Ovary (tissue), 9 donors: ENCODE data around the gene SALL1. TPM values are rescaled to one million over a fixed set of nuclear protein-coding genes. Genes with fewer than 3 reads are reported as not detected.

ENCODE experiments used
- DNase-seq, 5 donors: peaks; one replicate each; pipeline ENCODE4 v3.0.0-alpha.2; 2019 to 2020
- H3K27ac ChIP-seq, 2 donors: fragments of 200-600 bp; one replicate each; pipeline versions ENCODE4 v1.5.1 to v1.8.0; 2019 to 2022
- H3K27me3 ChIP-seq: fragments of 200-600 bp; one replicate; pipeline ENCODE4 v1.8.0; 2022
- H3K36me3 ChIP-seq: fragments of 200-600 bp; sonication (generic); one replicate; pipeline ENCODE4 v1.5.1; 2019
- H3K4me1 ChIP-seq: one replicate; pipeline ENCODE4 v1.8.1; 2013; ENCODE audit warnings: mild to moderate bottlenecking, moderate library complexity; ENCODE audit not compliant: insufficient read depth
- H3K4me3 ChIP-seq: fragments of 200-600 bp; sonication (generic); one replicate; pipeline ENCODE4 v1.5.1; 2017
- H3K9me3 ChIP-seq, 2 donors: fragments of 200-600 bp in 1 of 2; sonication (generic) in 1 of 2; one replicate each; pipeline versions ENCODE4 v1.5.1 to v1.8.1; 2013 to 2019; ENCODE audit warnings: mild to moderate bottlenecking in 1 of 2, moderate library complexity in 1 of 2
- CTCF ChIP-seq, 3 donors: fragments of 450-650 bp in 2 of 3; fragments of 200-600 bp in 1 of 3; IDR thresholded peaks; one replicate each; pipeline versions ENCODE4 v1.5.1 to v1.8.0; 2016 to 2022; ENCODE audit warnings: antibody characterized with exemption in 3 of 3, mild to moderate bottlenecking in 1 of 3
- EP300 ChIP-seq: sonication (generic); formaldehyde crosslinking; IDR thresholded peaks from one replicate; pipeline ENCODE4 v1.6.1; 2017; ENCODE audit warnings: antibody characterized with exemption
- POLR2A ChIP-seq: fragments of 450-650 bp; IDR thresholded peaks from one replicate; pipeline ENCODE4 v1.6.1; 2017; ENCODE audit warnings: antibody characterized with exemption, mild to moderate bottlenecking, moderate library complexity
- WGBS, 3 donors: extraction: QIAGEN DNeasy Blood & Tissue Kit in 1 of 3; methylation state at CpG; one replicate each; pipeline versions ENCODE4 v1.1.5 to v1.1.7; 2013 to 2017; 5-methylcytosine and 5-hydroxymethylcytosine counted together
- intact Hi-C, 4 donors: fragments of 100-400 bp; cut with DNase I; formaldehyde crosslinking; loops; one replicate each; pipeline versions ENCODE4 v1.11.0 to v1.15.1; 2022 to 2023
- polyA plus RNA-seq, 2 donors: library from polyadenylated mRNA; stranded (reverse); fragments of 200-250 nt in 1 of 2; fragments of 350-450 nt in 1 of 2; fragmentation: Illumina TruSeq in 1 of 2; extraction: RNeasy Lipid Tissue Mini Kit (QIAGEN cat#74804) in 1 of 2; gene quantifications; one replicate each; pipeline ENCODE4 v1.2.3, GENCODE V29; 2013 to 2014
- total RNA-seq, 7 donors: library from RNA; depleted of rRNA in 2 of 7; stranded (reverse); fragments of >200 nt in 2 of 7; fragmentation: NEBNext Ultra II Directional in 3 of 7; extraction: Animal tissue kit (Norgen Biotek cat#: 25700) in 3 of 7; gene quantifications; one replicate each; pipeline versions ENCODE4 v1.1.0 to v1.2.4, GENCODE V29; 2016 to 2023
- donor health status: DM: no; HTN: no; CAD: no; lungs with moderate emphysema.
- donor health status: DM: no; HTN: no; CAD: no.
- donor health status: Bipolar disorder and iron deficiency.
- donor health status: DM: yes; HTN: yes; CAD: no.
- donor health status: DM: no; HTN: no; CAD: no.
- donor health status: DM: yes; HTN: yes; CAD: no.

The SALL1 gene
- total and polyA plus RNA-seq, 9 donors, result 1.7 to 20.7 (median 4.0) TPM

- H3K36me3 ChIP-seq, result no peaks in the 10 kb centered on the region
- no peaks in the 10 kb centered on the region for H3K4me1 ChIP-seq
- H3K27me3 ChIP-seq, result no peaks in the 10 kb centered on the region
- intact Hi-C loops, result loop anchor here in 1 of 4 donors (5.0 kb wide), 1 partner anchor 635 kb away; no protein-coding TSS in a partner anchor
- WGBS, 3 donors, result 66 to 81% (median 72%) methylated on average over 5 of the region's 5 CpGs
- no peak for TF ChIP-seq POLR2A
- no peak for TF ChIP-seq CTCF (IDR thresholded peaks at IDR 0.05)
- TF ChIP-seq EP300, result no peak
- DNase-seq, result no peak
- H3K9me3 ChIP-seq, result no peaks in the 10 kb centered on the region
- H3K27ac ChIP-seq, result no peak overlapping the region
- no peak overlapping the region for H3K4me3 ChIP-seq
These were observed 21.3 kb upstream of the SALL1 start for GRCh38 chr16:51172368-51172767.

GRCh38 chr16:51168755-51169154, 17.7 kb upstream of the SALL1 start:
- TF ChIP-seq CTCF (IDR thresholded peaks at IDR 0.05) (no peak), EP300 (no peak), POLR2A (no peak)
- intact Hi-C loops, result no loop called here
- no peaks in the 10 kb centered on the region for H3K4me1 ChIP-seq
- no peaks in the 10 kb centered on the region for H3K36me3 ChIP-seq
- no peaks in the 10 kb centered on the region for H3K27me3 ChIP-seq
- no peak overlapping the region for H3K4me3 ChIP-seq
- H3K27ac ChIP-seq, result no peak overlapping the region
- WGBS, 3 donors, result 69 to 74% (median 72%) methylated on average over 2 of the region's 2 CpGs
- no peaks in the 10 kb centered on the region for H3K9me3 ChIP-seq
- DNase-seq, result no peak

- no peaks in the 10 kb centered on the region for H3K4me1 ChIP-seq
- intact Hi-C loops, result no loop called here
- TF ChIP-seq CTCF (IDR thresholded peaks at IDR 0.05), result no peak
- TF ChIP-seq EP300, result no peak
- no peak for TF ChIP-seq POLR2A
- H3K27me3 ChIP-seq, result no peaks in the 10 kb centered on the region
- H3K9me3 ChIP-seq, result no peaks in the 10 kb centered on the region
- no peak overlapping the region for H3K4me3 ChIP-seq
- WGBS, 3 donors, result 73 to 76% (median 75%) methylated on average over 9 of the region's 9 CpGs
- no peak for DNase-seq
- H3K36me3 ChIP-seq, result no peaks in the 10 kb centered on the region
- H3K27ac ChIP-seq, result no peak overlapping the region
These were observed 16.3 kb upstream of the SALL1 start for GRCh38 chr16:51167170-51167895.

GRCh38 chr16:51166541-51166940, 15.5 kb upstream of the SALL1 start:
- WGBS, 3 donors, result 87 to 91% (median 88%) methylated on average over 3 of the region's 3 CpGs
- no peak overlapping the region for H3K4me3 ChIP-seq
- H3K36me3 ChIP-seq, result no peaks in the 10 kb centered on the region
- TF ChIP-seq EP300, result no peak
- TF ChIP-seq CTCF (IDR thresholded peaks at IDR 0.05), result no peak
- no peak for TF ChIP-seq POLR2A
- intact Hi-C loops, result no loop called here
- H3K4me1 ChIP-seq, result no peaks in the 10 kb centered on the region
- H3K9me3 ChIP-seq, result no peaks in the 10 kb centered on the region
- H3K27me3 ChIP-seq, result no peaks in the 10 kb centered on the region
- H3K27ac ChIP-seq, result no peak overlapping the region
- DNase-seq, result no peak
